Dendritic cell treated with granulocyte-macrophage colony-stimulating factor and Interleukin-4, amounts not matched to agents 40 ng/mL and 50 ng/mL, for 4 days (primary cell): ENCODE data around the gene DMAC1.

Experiments
- H3K27ac Mint-ChIP-seq: one replicate; pipeline ENCODE4 v1.8.0; 2022; ENCODE audit warnings: mild to moderate bottlenecking, mixed read lengths
- H3K27me3 Mint-ChIP-seq: one replicate; pipeline ENCODE4 v1.8.0; 2022; ENCODE audit warnings: mild to moderate bottlenecking, mixed read lengths
- H3K36me3 Mint-ChIP-seq: one replicate; pipeline ENCODE4 v1.8.0; 2022; ENCODE audit warnings: low read depth, mixed read lengths
- H3K4me1 Mint-ChIP-seq: one replicate; pipeline ENCODE4 v1.8.0; 2022; ENCODE audit warnings: low read depth, mixed read lengths
- H3K4me3 Mint-ChIP-seq: one replicate; pipeline ENCODE4 v1.8.0; 2022; ENCODE audit warnings: mild to moderate bottlenecking, moderate library complexity, mixed read lengths
- H3K9me3 Mint-ChIP-seq: one replicate; pipeline ENCODE4 v1.8.0; 2022; ENCODE audit warnings: mixed read lengths
- intact Hi-C: fragments of 100-400 bp; cut with micrococcal nuclease; formaldehyde crosslinking; loops from one replicate; pipeline ENCODE4 v1.15.0; 2022

DMAC1 gene

GRCh38 chr9:7799944-7800285, 337 bp upstream of the DMAC1 start:
- peaks cover 1% of the 10 kb centered on the region for H3K27me3 Mint-ChIP-seq
- no peaks in the 10 kb centered on the region for H3K9me3 Mint-ChIP-seq
- peak overlapping the region; percentile 91 for H3K27ac Mint-ChIP-seq
- peaks cover 12% of the 10 kb centered on the region for H3K4me1 Mint-ChIP-seq
- peaks cover 26% of the 10 kb centered on the region for H3K36me3 Mint-ChIP-seq
- peak overlapping the region; percentile 89 for H3K4me3 Mint-ChIP-seq
- intact Hi-C loops: loop anchor here (10.0 kb wide), 1 partner anchor 135 kb away; no protein-coding TSS in a partner anchor

DNA sequence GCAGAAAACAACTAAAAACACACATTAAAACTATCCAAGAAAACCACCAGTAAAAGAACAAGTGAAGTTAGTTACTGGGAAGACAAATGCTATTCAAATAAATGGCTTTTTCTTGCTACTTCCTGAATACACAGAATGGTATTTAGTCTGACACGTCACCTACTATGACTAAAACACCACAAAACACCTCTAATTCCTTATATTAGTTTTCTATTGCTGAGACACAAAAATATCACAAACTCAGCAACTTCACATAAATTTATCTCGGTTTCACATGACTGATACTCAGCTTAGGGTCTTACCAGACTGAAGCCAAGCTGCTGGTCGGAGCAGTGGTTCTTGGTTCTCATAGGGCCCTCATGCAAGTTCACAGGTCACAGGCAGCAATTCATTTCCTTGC, 5.4 kb downstream of the DMAC1 start:
- H3K4me1 Mint-ChIP-seq: peaks cover 7% of the 10 kb centered on the region
- peaks cover 43% of the 10 kb centered on the region for H3K36me3 Mint-ChIP-seq
- no peaks in the 10 kb centered on the region for H3K9me3 Mint-ChIP-seq
- no peak overlapping the region for H3K4me3 Mint-ChIP-seq
- intact Hi-C loops: loop anchor here (10.0 kb wide), 1 partner anchor 141 kb away; no protein-coding TSS in a partner anchor
- H3K27ac Mint-ChIP-seq: no peak overlapping the region
- no peaks in the 10 kb centered on the region for H3K27me3 Mint-ChIP-seq

GRCh38 chr9:7791394-7791793, 8.2 kb downstream of the DMAC1 start:
- Mint-ChIP-seq H3K27ac (no peak overlapping the region), H3K36me3 (peaks cover 35% of the 10 kb centered on the region), H3K4me3 (no peak overlapping the region), H3K4me1 (no peaks in the 10 kb centered on the region), H3K27me3 (no peaks in the 10 kb centered on the region), H3K9me3 (no peaks in the 10 kb centered on the region)
- intact Hi-C loops: loop anchor here (10.0 kb wide), 1 partner anchor 143 kb away; no protein-coding TSS in a partner anchor

DNA sequence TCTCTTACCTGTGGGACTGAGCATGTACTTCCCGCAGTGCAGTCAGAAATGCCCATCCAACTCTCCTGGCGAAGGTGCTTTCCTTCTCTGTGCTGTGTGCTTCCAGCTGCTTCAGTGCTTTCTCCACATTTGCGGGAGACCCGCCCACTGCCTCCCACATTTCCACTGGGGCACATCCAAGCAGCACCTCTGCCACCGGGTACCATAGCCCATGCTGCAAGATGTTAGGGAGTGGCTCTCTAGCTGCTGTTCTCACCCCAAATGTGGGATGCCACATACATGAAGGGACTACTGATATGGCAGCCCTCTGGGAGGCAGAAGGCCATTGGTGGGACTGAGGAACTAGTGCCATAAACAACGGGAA, 8.8 kb downstream of the DMAC1 start:
- intact Hi-C loops: loop anchor here (10.0 kb wide), 1 partner anchor 144 kb away; no protein-coding TSS in a partner anchor
- Mint-ChIP-seq H3K36me3 (peaks cover 29% of the 10 kb centered on the region), H3K27me3 (no peaks in the 10 kb centered on the region), H3K9me3 (no peaks in the 10 kb centered on the region), H3K4me1 (no peaks in the 10 kb centered on the region), H3K4me3 (no peak overlapping the region), H3K27ac (no peak overlapping the region)

DNA sequence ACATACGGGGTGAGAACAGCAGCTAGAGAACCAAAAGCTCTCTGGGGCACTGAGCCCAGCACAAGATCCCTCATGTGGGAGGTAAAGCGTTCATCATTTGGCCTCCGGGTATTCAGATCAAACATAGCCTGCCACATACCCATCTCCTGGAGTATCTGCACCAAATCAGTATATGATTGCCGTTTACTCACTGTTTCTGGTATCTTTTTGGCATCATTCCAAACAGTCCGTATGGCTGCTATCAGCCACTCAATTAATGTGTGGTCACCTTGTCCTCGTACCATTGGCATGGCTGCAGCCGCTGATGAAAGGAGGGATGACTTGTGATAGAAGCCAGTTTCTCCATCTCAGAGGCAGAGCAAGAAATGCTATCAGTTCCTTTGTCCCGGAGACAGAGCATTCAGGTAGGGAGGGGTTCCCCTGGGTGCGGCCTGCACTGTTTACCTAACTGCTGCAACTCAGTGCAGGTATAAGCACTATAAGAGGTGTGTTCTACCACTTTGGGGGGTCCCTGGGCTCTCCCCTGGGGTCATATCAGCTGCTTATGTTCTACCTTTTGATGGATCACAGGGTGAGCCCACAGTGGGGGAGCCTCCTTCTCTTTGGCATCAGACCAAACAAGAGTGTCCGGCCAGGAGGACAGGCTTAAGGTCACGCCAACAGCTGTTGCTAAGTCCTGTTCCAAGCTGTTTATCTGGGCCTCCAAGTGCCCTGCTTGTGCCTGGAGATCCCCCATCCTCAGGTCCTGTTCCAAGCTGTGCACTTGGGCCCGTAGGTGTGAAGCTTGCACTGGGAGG, 9.4 kb downstream of the DMAC1 start:
- H3K36me3 Mint-ChIP-seq: peaks cover 23% of the 10 kb centered on the region
- no peak overlapping the region for H3K4me3 Mint-ChIP-seq
- intact Hi-C loops: loop anchor here (10.0 kb wide), 1 partner anchor 145 kb away; no protein-coding TSS in a partner anchor
- H3K27ac Mint-ChIP-seq: no peak overlapping the region
- no peaks in the 10 kb centered on the region for H3K27me3 Mint-ChIP-seq
- no peaks in the 10 kb centered on the region for H3K4me1 Mint-ChIP-seq
- no peaks in the 10 kb centered on the region for H3K9me3 Mint-ChIP-seq

- H3K4me3 Mint-ChIP-seq: no peak overlapping the region
- intact Hi-C loops: no loop called here
- no peaks in the 10 kb centered on the region for H3K4me1 Mint-ChIP-seq
- H3K27ac Mint-ChIP-seq: no peak overlapping the region
- H3K36me3 Mint-ChIP-seq: peaks cover 12% of the 10 kb centered on the region
- no peaks in the 10 kb centered on the region for H3K27me3 Mint-ChIP-seq
- H3K9me3 Mint-ChIP-seq: no peaks in the 10 kb centered on the region
These were observed 10.8 kb downstream of the DMAC1 start for GRCh38 chr9:7788772-7789171.

DNA sequence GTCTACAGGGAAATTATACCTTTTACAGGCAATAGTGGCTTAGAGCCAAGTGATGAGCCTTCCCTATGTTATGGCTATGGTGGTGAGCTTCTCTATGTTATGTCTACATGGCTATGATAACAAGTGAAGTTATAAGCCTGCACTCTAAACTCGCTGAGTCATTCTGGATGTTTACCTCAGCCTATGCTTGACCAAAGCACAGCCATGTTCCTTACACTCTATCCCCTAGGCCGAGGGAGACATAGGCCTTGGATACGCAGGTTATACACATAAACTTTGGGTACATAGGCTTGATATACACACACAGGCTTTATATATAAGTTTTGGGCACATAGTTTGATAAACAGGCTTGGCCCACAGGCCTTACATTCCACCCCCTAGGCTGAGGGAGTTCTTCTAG, 13.8 kb downstream of the DMAC1 start:
- H3K27ac Mint-ChIP-seq: no peak overlapping the region
- intact Hi-C loops: no loop called here
- H3K4me1 Mint-ChIP-seq: no peaks in the 10 kb centered on the region
- no peaks in the 10 kb centered on the region for H3K36me3 Mint-ChIP-seq
- H3K27me3 Mint-ChIP-seq: no peaks in the 10 kb centered on the region
- no peak overlapping the region for H3K4me3 Mint-ChIP-seq
- H3K9me3 Mint-ChIP-seq: no peaks in the 10 kb centered on the region

GRCh38 chr9:7784472-7784871, 15.1 kb downstream of the DMAC1 start:
- Mint-ChIP-seq H3K9me3 (no peaks in the 10 kb centered on the region), H3K4me1 (no peaks in the 10 kb centered on the region), H3K36me3 (no peaks in the 10 kb centered on the region), H3K27ac (no peak overlapping the region), H3K27me3 (peaks cover 1% of the 10 kb centered on the region), H3K4me3 (no peak overlapping the region)
- intact Hi-C loops: no loop called here

GRCh38 chr9:7783635-7784063, 15.9 kb downstream of the DMAC1 start:
- intact Hi-C loops: no loop called here
- H3K27ac Mint-ChIP-seq: no peak overlapping the region
- H3K4me1 Mint-ChIP-seq: no peaks in the 10 kb centered on the region
- H3K27me3 Mint-ChIP-seq: peaks cover 1% of the 10 kb centered on the region
- H3K36me3 Mint-ChIP-seq: no peaks in the 10 kb centered on the region
- no peak overlapping the region for H3K4me3 Mint-ChIP-seq
- no peaks in the 10 kb centered on the region for H3K9me3 Mint-ChIP-seq

- no peak overlapping the region for H3K4me3 Mint-ChIP-seq
- intact Hi-C loops: no loop called here
- H3K36me3 Mint-ChIP-seq: no peaks in the 10 kb centered on the region
- no peaks in the 10 kb centered on the region for H3K4me1 Mint-ChIP-seq
- H3K9me3 Mint-ChIP-seq: no peaks in the 10 kb centered on the region
- H3K27me3 Mint-ChIP-seq: peaks cover 1% of the 10 kb centered on the region
- H3K27ac Mint-ChIP-seq: no peak overlapping the region
These were observed 17.0 kb downstream of the DMAC1 start for GRCh38 chr9:7782400-7783120.

DNA sequence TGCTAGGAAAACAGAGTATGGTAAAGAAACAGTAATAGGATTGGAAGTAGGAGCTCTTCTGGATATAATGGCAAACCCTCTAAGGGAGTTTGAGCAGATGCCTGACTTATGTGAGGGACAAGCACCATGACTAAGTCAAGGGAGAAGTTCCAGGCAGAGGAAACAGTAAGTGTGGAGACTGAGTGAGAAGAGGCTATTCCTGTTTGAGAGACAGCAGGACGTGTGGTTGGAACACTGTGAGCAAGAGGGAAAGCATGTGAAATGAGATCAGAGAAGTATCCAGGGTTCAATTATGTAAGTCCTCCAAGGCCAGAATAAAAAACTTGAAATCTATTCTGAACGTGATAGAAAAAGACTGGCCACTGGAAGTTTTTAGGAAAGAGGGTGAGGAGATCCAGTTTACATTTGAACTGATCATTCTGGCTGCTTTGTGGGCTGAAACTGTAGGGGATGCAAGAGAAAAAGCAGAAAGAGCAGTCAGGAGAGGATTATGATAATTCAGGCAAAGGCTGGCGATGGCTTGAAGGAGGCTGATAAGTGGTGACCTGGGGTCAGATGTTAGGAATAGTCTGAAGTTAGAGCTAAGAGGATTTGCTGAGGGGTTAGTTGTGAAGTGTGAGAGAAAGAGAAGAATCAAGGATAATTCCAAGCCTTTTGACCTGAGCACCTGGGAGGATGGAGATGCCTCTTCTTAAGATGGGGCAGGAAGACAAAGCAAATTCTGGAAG, 19.2 kb downstream of the DMAC1 start:
- Mint-ChIP-seq H3K4me3 (no peak overlapping the region), H3K27ac (no peak overlapping the region), H3K9me3 (no peaks in the 10 kb centered on the region), H3K36me3 (no peaks in the 10 kb centered on the region), H3K27me3 (peaks cover 1% of the 10 kb centered on the region), H3K4me1 (no peaks in the 10 kb centered on the region)
- intact Hi-C loops: no loop called here

GRCh38 chr9:7778851-7779600, 20.6 kb downstream of the DMAC1 start:
- Mint-ChIP-seq H3K4me1 (no peaks in the 10 kb centered on the region), H3K4me3 (no peak overlapping the region), H3K36me3 (no peaks in the 10 kb centered on the region), H3K27ac (no peak overlapping the region), H3K9me3 (no peaks in the 10 kb centered on the region), H3K27me3 (peaks cover 1% of the 10 kb centered on the region)
- intact Hi-C loops: no loop called here

- Mint-ChIP-seq H3K27ac (no peak overlapping the region), H3K4me3 (no peak overlapping the region), H3K36me3 (no peaks in the 10 kb centered on the region), H3K27me3 (peaks cover 1% of the 10 kb centered on the region), H3K9me3 (no peaks in the 10 kb centered on the region), H3K4me1 (no peaks in the 10 kb centered on the region)
- intact Hi-C loops: no loop called here
These were observed 21.8 kb downstream of the DMAC1 start for GRCh38 chr9:7777771-7778170.
